Keratinocyte (primary cell): Measurements from ENCODE around the gene DNLZ. TPM values are rescaled to one million over a fixed set of nuclear protein-coding genes. Genes with fewer than 3 reads are reported as not detected.

Experiments used
- DNase-seq: peaks from one replicate; pipeline ENCODE4 v3.0.0-alpha.2; 2011; ENCODE audit warnings: low read depth, missing footprints, low spot score
- FAIRE-seq: peaks from 2 replicates; lab custom pipeline; 2011; peaks lifted over from hg19 to GRCh38; lab: Jason Lieb, UNC
- H2AFZ ChIP-seq: 2 replicates; pipeline ENCODE4 v1.6.0; 2012; ENCODE audit warnings: low read length, control low read depth, inconsistent platforms; ENCODE audit not compliant: control insufficient read depth
- H3K27ac ChIP-seq: 2 replicates; pipeline ENCODE4 v1.5.1; 2011; ENCODE audit warnings: low read length; ENCODE audit not compliant: control insufficient read depth, insufficient read depth
- H3K27me3 ChIP-seq: 3 replicates; pipeline ENCODE4 v1.6.0; 2011; ENCODE audit warnings: low read length; ENCODE audit not compliant: control insufficient read depth, insufficient read depth; ENCODE audit errors: extremely low read depth
- H3K36me3 ChIP-seq, 2 experiments: 2 replicates in 1 of 2; 3 replicates in 1 of 2; pipeline ENCODE4 v1.5.1; 2011; ENCODE audit warnings: low read length in 2 of 2, mild to moderate bottlenecking in 1 of 2; ENCODE audit not compliant: control insufficient read depth in 2 of 2, insufficient read depth in 2 of 2; ENCODE audit errors: extremely low read depth in 1 of 2
- H3K4me1 ChIP-seq: 3 replicates; pipeline ENCODE4 v1.5.1; 2011; ENCODE audit warnings: low read length; ENCODE audit not compliant: control insufficient read depth, insufficient read depth; ENCODE audit errors: extremely low read depth
- H3K4me2 ChIP-seq: 3 replicates; pipeline ENCODE4 v1.6.0; 2011; ENCODE audit warnings: low read depth, low read length; ENCODE audit not compliant: control insufficient read depth, insufficient read depth; ENCODE audit errors: extremely low read depth
- H3K4me3 ChIP-seq, 3 experiments: fragments of 200-600 bp in 1 of 3; sonication (generic) in 1 of 3; 2 replicates in 2 of 3; 3 replicates in 1 of 3; pipeline ENCODE4 v1.5.1; 2011 to 2016; ENCODE audit warnings: low read length in 3 of 3, mild to moderate bottlenecking in 3 of 3, control low read depth in 2 of 3, inconsistent platforms in 1 of 3, low read depth in 1 of 3, mixed read lengths in 1 of 3, mixed run types in 1 of 3, moderate library complexity in 1 of 3; ENCODE audit not compliant: control insufficient read depth in 2 of 3, insufficient read depth in 2 of 3; ENCODE audit errors: extremely low read depth in 1 of 3
- H3K79me2 ChIP-seq: 2 replicates; pipeline ENCODE4 v1.6.0; 2012; ENCODE audit warnings: low read length; ENCODE audit not compliant: control insufficient read depth, insufficient read depth
- H3K9ac ChIP-seq: 3 replicates; pipeline ENCODE4 v1.6.0; 2011; ENCODE audit warnings: low read length; ENCODE audit not compliant: control insufficient read depth, insufficient read depth; ENCODE audit errors: extremely low read depth
- H3K9me1 ChIP-seq: 3 replicates; pipeline ENCODE4 v1.6.0; 2011; ENCODE audit warnings: low read length; ENCODE audit not compliant: control insufficient read depth, insufficient read depth; ENCODE audit errors: extremely low read depth
- H3K9me3 ChIP-seq: 2 replicates; pipeline ENCODE4 v1.5.1; 2012; ENCODE audit warnings: low read depth, low read length; ENCODE audit not compliant: control insufficient read depth
- H4K20me1 ChIP-seq: 3 replicates; pipeline ENCODE4 v1.6.0; 2011; ENCODE audit warnings: low read length; ENCODE audit not compliant: control insufficient read depth, insufficient read depth; ENCODE audit errors: extremely low read depth
- CTCF ChIP-seq, 3 experiments: IDR thresholded peaks in 1 of 3; conservative IDR thresholded peaks in 1 of 3; optimal IDR thresholded peaks in 1 of 3; 2 replicates in 2 of 3; 3 replicates in 1 of 3; pipeline versions ENCODE3 to v1.5.1; 2011; ENCODE audit warnings: low read length in 3 of 3, mild to moderate bottlenecking in 3 of 3, moderate library complexity in 2 of 3, control low read depth in 1 of 3, inconsistent platforms in 1 of 3; ENCODE audit not compliant: insufficient read depth in 2 of 3; ENCODE audit errors: extremely low read depth in 1 of 3
- EZH2 ChIP-seq: IDR thresholded peaks from one replicate; pipeline ENCODE4 v1.6.1; 2012; ENCODE audit warnings: inconsistent platforms, mild to moderate bottlenecking, low read length, moderate library complexity
- dilution Hi-C: fragments of 300-500 bp; cut with MboI; formaldehyde crosslinking; loops from one replicate; pipeline ENCODE4 v1.7.0; 2020; ENCODE audit warnings: low sequenced_read_pairs; ENCODE audit not compliant: extremely low pct_ligation_motif_present
- polyA plus RNA-seq, 5 experiments: library from polyadenylated mRNA; depleted of rRNA in 3 of 5; stranded (reverse) in 3 of 5; stranded (forward) in 1 of 5; unstranded in 1 of 5; fragments of >200 nt; gene quantifications; 1 replicate in 1 of 5; 2 replicates in 3 of 5; 3 replicates in 1 of 5; pipeline versions ENCODE4 v1.2.1 to v1.2.3, GENCODE V29; 2011 to 2012; ENCODE audit warnings: missing spikeins in 2 of 5, low read depth in 1 of 5, low replicate concordance in 1 of 5

The DNLZ gene
- polyA plus RNA-seq, 1 donor (not counting 4 experiments of a cell fraction or from before 2014, with no cell fraction given): 6.7 TPM

GRCh38 chr9:136347472-136348256, 15.9 kb downstream of the DNLZ start:
- no peaks in the 10 kb centered on the region for H3K36me3 ChIP-seq
- no peak for DNase-seq
- no peak overlapping the region for H3K9ac ChIP-seq
- H3K4me3 ChIP-seq: no peak overlapping the region
- H3K79me2 ChIP-seq: no peaks in the 10 kb centered on the region
- H4K20me1 ChIP-seq: no peaks in the 10 kb centered on the region
- H3K4me2 ChIP-seq: no peak overlapping the region
- no peak overlapping the region for H2AFZ ChIP-seq
- no peak overlapping the region for H3K27ac ChIP-seq
- H3K4me1 ChIP-seq: peaks cover 23% of the 10 kb centered on the region
- TF ChIP-seq EZH2 (no peak), CTCF (optimal IDR thresholded peaks at IDR 0.05 in 1 of 3, IDR thresholded peaks at IDR 0.05 in 1 of 3, conservative IDR thresholded peaks at IDR 0.05 in 1 of 3; ENCODE audit: extremely low read depth in 1 of 3, insufficient read depth in 2 of 3, low read length in 3 of 3) (no peak)
- H3K9me3 ChIP-seq: no peaks in the 10 kb centered on the region
- FAIRE-seq: no peak
- no peaks in the 10 kb centered on the region for H3K9me1 ChIP-seq
- dilution Hi-C loops: no loop called here
- no peaks in the 10 kb centered on the region for H3K27me3 ChIP-seq

GRCh38 chr9:136346927-136347465, 16.5 kb downstream of the DNLZ start:
- H2AFZ ChIP-seq: no peak overlapping the region
- H3K9ac ChIP-seq: no peak overlapping the region
- no peaks in the 10 kb centered on the region for H4K20me1 ChIP-seq
- H3K79me2 ChIP-seq: no peaks in the 10 kb centered on the region
- H3K9me1 ChIP-seq: no peaks in the 10 kb centered on the region
- no peak for DNase-seq
- no peak overlapping the region for H3K27ac ChIP-seq
- peaks cover 23% of the 10 kb centered on the region for H3K4me1 ChIP-seq
- H3K27me3 ChIP-seq: peaks cover 2% of the 10 kb centered on the region
- no peak overlapping the region for H3K4me2 ChIP-seq
- no peaks in the 10 kb centered on the region for H3K36me3 ChIP-seq
- no peaks in the 10 kb centered on the region for H3K9me3 ChIP-seq
- dilution Hi-C loops: no loop called here
- FAIRE-seq: no peak
- no peak overlapping the region for H3K4me3 ChIP-seq
- TF ChIP-seq CTCF (optimal IDR thresholded peaks at IDR 0.05 in 1 of 3, IDR thresholded peaks at IDR 0.05 in 1 of 3, conservative IDR thresholded peaks at IDR 0.05 in 1 of 3; ENCODE audit: extremely low read depth in 1 of 3, insufficient read depth in 2 of 3, low read length in 3 of 3): no peak
- TF ChIP-seq EZH2: no peak
